Esophagus (tissue), 2 donors: ENCODE data around the gene CST2. TPM values are rescaled to one million over a fixed set of nuclear protein-coding genes. Genes with fewer than 3 reads are reported as not detected.
"Not testable (repeated sequence)": the region's sequence is repeated elsewhere in the genome, so short reads cannot be mapped to it uniquely, and the experiment has no call there.

ENCODE experiments used
- H3K27ac ChIP-seq, 2 donors: one replicate each; pipeline ENCODE4 v1.5.1; 2013; ENCODE audit warnings: low read depth in 2 of 2, mild to moderate bottlenecking in 2 of 2, inconsistent platforms in 1 of 2, low read length in 1 of 2, moderate library complexity in 1 of 2
- H3K27me3 ChIP-seq, 2 donors: one replicate each; pipeline ENCODE4 v1.6.1; 2013; ENCODE audit warnings: low read length in 2 of 2, control low read depth in 1 of 2, mild to moderate bottlenecking in 1 of 2; ENCODE audit not compliant: insufficient read depth in 2 of 2, control insufficient read depth in 1 of 2
- H3K36me3 ChIP-seq, 2 donors: one replicate each; pipeline ENCODE4 v1.6.1; 2013; ENCODE audit warnings: low read length in 1 of 2; ENCODE audit not compliant: control insufficient read depth in 2 of 2, insufficient read depth in 2 of 2
- H3K4me1 ChIP-seq, 2 donors: one replicate each; pipeline ENCODE4 v1.6.1; 2013; ENCODE audit warnings: low read length in 1 of 2; ENCODE audit not compliant: control insufficient read depth in 2 of 2, insufficient read depth in 2 of 2
- H3K4me3 ChIP-seq, 2 donors: one replicate each; pipeline ENCODE4 v1.5.1; 2013; ENCODE audit warnings: low read length in 2 of 2, mild to moderate bottlenecking in 2 of 2, low read depth in 1 of 2, moderate library complexity in 1 of 2
- H3K9me3 ChIP-seq, 2 donors: one replicate each; pipeline ENCODE4 v1.6.1; 2013; ENCODE audit warnings: mild to moderate bottlenecking in 2 of 2, low read depth in 1 of 2, low read length in 1 of 2, moderate library complexity in 1 of 2; ENCODE audit not compliant: control insufficient read depth in 2 of 2, insufficient read depth in 1 of 2
- WGBS, 2 donors: extraction: QIAGEN DNeasy Blood & Tissue Kit; methylation state at CpG; one replicate each; pipeline ENCODE4 v1.1.7; 2013; 5-methylcytosine and 5-hydroxymethylcytosine counted together
- polyA plus RNA-seq, 2 donors: library from polyadenylated mRNA; stranded (reverse); fragments of 200-250 nt; gene quantifications; one replicate each; pipeline ENCODE4 v1.2.3, GENCODE V29; 2013
- donor health status: healthy with polysubstance abuse.
- donor health status: Bipolar disorder and iron deficiency.

Gene CST2
- polyA plus RNA-seq, 2 donors: 0.15 TPM; not detected in 1

- WGBS, 2 donors: 76 to 77% methylated on average over 8 of the region's 8 CpGs
- no peaks in the 10 kb centered on the region for H3K27me3 ChIP-seq
These were observed 44.1 kb downstream of the CST2 start for GRCh38 chr20:23782366-23782983.

GRCh38 chr20:23778676-23779075, 47.9 kb downstream of the CST2 start:
- H3K36me3 ChIP-seq, H3K27ac ChIP-seq, H3K4me3 ChIP-seq, H3K9me3 ChIP-seq, H3K27me3 ChIP-seq, H3K4me1 ChIP-seq: not testable (repeated sequence)

More at GRCh38 chr20:23782366-23782983, 44.1 kb downstream of the CST2 start:
- Histone ChIP-seq H3K4me3 (no peak overlapping the region), H3K27ac (no peak overlapping the region), H3K4me1 (no peaks in the 10 kb centered on the region), H3K36me3 (no peaks in the 10 kb centered on the region), H3K9me3 (no peaks in the 10 kb centered on the region)

GRCh38 chr20:23777380-23777779, 49.1 kb downstream of the CST2 start:
- not testable (repeated sequence) for H3K27me3 ChIP-seq, H3K4me1 ChIP-seq
- 70 to 81% methylated on average over 7 to 8 of the region's 8 CpGs for WGBS, 2 donors

GRCh38 chr20:23776067-23776771, 50.3 kb downstream of the CST2 start:
- Histone ChIP-seq H3K9me3 (no peaks in the 10 kb centered on the region), H3K36me3 (no peaks in the 10 kb centered on the region), H3K27ac (no peak overlapping the region), H3K4me1 (no peaks in the 10 kb centered on the region), H3K4me3 (no peak overlapping the region), H3K27me3 (no peaks in the 10 kb centered on the region)
- 32 to 33% methylated on average over 12 to 14 of the region's 14 CpGs for WGBS, 2 donors

More at GRCh38 chr20:23777380-23777779, 49.1 kb downstream of the CST2 start:
- H3K9me3 ChIP-seq, H3K4me3 ChIP-seq, H3K36me3 ChIP-seq, H3K27ac ChIP-seq: not testable (repeated sequence)

GRCh38 chr20:23774081-23774480, 52.4 kb downstream of the CST2 start:
- no peak overlapping the region for H3K4me3 ChIP-seq
- no peaks in the 10 kb centered on the region for H3K27me3 ChIP-seq
- no peaks in the 10 kb centered on the region for H3K36me3 ChIP-seq
- no peaks in the 10 kb centered on the region for H3K9me3 ChIP-seq
- WGBS, 2 donors: 67 to 74% methylated on average over 7 of the region's 7 CpGs
- no peaks in the 10 kb centered on the region for H3K4me1 ChIP-seq
- H3K27ac ChIP-seq: no peak overlapping the region

Other genes with a start within 250 kb of the CST2 start
- under 1 TPM in 1 of 2 donors, not detected in 1; 0.04 TPM for gene CST9, start 220.8 kb downstream of the CST2 start, polyA plus RNA-seq
- 100 to 1,000 TPM; 262 to 448 TPM for gene CST3, start 188.8 kb downstream of the CST2 start, polyA plus RNA-seq
- gene CST4, start 137.7 kb downstream of the CST2 start, polyA plus RNA-seq: not detected
- not detected for gene CST1, start 75.8 kb downstream of the CST2 start, polyA plus RNA-seq
- under 1 TPM in 1 of 2 donors, not detected in 1; 0.16 TPM for gene CST5, start 53.0 kb upstream of the CST2 start, polyA plus RNA-seq
- not detected for gene GGTLC1, start 162.1 kb upstream of the CST2 start, polyA plus RNA-seq